ENCODE results near the gene ASCL1. TPM values are rescaled to one million over a fixed set of nuclear protein-coding genes. Genes with fewer than 3 reads are reported as not detected.

Gene ASCL1
- total and polyA plus RNA-seq, 2 of the 13 experiments (the other 11 are each of a cell fraction or from before 2014, with no cell fraction given): not detected

DNA sequence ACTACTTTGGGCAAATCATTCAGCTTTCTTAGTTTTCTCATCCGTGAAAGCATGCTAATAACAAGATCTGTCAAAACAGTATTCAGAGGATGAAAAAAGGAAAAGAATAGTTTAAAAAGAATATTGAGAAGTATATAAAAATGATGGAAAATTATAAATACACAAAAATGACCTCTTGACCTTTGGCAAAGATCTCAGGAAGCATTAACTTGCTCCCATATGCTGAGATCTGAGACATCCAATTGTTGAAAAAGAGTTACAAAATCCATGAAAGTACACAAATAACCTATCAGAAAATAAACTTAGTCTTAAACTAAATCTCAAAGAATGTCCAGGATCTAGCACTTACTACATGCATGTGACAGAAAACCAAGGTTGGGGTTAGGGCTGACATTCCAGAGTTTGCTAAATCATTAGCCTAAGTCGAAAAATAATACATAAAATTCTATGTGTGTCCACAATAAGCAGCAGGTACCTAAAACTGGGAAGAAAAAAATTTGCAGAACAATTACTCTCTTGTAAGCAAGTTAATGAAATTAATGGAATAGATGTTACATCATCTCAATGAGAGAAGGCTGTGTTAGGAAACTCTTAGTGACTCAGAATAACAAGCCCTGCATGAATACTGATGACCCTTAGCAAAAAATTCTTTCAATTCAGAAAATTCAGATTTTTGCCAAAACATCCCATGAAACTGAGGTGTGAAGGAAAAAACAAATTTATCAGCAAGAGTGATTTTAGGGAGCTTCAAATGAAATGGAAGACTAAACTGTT, 43.8 kb upstream of the ASCL1 start (continued):
- TF ChIP-seq PAF1 (CRISPR knock-in tag; IDR thresholded peaks at IDR 0.05): no peak
- peak; percentile 87 for TF ChIP-seq NR2F6 (IDR thresholded peaks at IDR 0.05)
- TF ChIP-seq NR2F6 (CRISPR knock-in tag; IDR thresholded peaks at IDR 0.05): peak; percentile 54
- no peak for TF ChIP-seq TGIF2 (CRISPR knock-in tag; IDR thresholded peaks at IDR 0.05)
- no peak for TF ChIP-seq ZNF20 (CRISPR knock-in tag; IDR thresholded peaks at IDR 0.05)
- TF ChIP-seq, protein P1, sequence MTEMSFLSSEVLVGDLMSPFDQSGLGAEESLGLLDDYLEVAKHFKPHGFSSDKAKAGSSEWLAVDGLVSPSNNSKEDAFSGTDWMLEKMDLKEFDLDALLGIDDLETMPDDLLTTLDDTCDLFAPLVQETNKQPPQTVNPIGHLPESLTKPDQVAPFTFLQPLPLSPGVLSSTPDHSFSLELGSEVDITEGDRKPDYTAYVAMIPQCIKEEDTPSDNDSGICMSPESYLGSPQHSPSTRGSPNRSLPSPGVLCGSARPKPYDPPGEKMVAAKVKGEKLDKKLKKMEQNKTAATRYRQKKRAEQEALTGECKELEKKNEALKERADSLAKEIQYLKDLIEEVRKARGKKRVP (CRISPR knock-in tag; IDR thresholded peaks at IDR 0.05): peak in 1 of 2 experiments; percentile 51; a peak in 1 of 4 replicates
- no peak for TF ChIP-seq ZNF333 (CRISPR knock-in tag; IDR thresholded peaks at IDR 0.05; ENCODE audit: borderline replicate concordance)
- no peak for TF ChIP-seq ATRX (CRISPR knock-in tag; IDR thresholded peaks at IDR 0.05; ENCODE audit: borderline replicate concordance)

DNA sequence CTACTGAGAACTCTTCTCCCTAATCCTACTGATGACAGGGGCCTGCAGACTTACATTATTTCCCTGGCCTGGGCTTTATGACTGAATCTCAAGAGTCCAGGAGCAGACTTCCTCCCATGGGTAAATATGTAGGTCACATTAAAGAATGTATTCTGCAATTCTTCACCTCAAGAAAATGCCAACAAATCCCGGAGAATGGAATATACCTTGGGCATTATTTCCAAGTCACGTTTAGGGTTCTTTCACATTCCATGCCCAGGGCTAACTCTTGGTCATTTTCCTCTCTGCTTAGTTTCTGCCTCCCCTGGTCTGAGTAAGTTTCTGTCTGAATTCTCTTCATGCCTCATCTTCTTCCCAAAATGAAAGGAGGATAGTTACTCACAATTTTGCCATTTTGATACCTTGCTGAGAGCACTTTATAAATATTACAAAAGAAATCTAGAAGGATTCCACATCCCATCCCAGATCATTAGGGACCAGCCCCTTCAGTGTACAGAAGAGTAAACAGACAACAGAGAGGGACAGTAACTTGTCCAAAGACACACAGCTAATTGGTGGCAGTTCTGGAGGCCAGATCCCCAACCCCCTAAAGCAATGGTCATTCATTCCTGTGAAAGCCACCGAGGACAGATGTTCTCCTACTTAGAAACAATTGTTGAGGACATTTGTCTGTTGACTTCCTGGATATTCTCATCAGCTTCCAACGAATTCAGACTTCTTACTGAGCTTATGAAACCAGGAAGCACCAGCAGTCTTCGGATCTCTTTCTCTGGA, 41.0 kb upstream of the ASCL1 start:
- 0% methylated on average over 4 of the region's 5 CpGs for WGBS (ENCODE audit: low lambda C conversion rate)
- H3K9ac ChIP-seq (ENCODE audit: insufficient read depth, low read depth, low read length): peak overlapping the region; percentile 91
- H2AFZ ChIP-seq (ENCODE audit: low read length): no peak overlapping the region
- peaks cover 65% of the 10 kb centered on the region for H3K79me2 ChIP-seq (ENCODE audit: insufficient read depth, low read length)
- intact Hi-C loops (cut with micrococcal nuclease; ENCODE audit: unreplicated experiment): loop anchor here (1.0 to 2.0 kb wide), 2 partner anchors 18 to 33 kb away; no protein-coding TSS in a partner anchor
- ATAC-seq (no peak), FAIRE-seq (no peak), DNase-seq (ENCODE audit: low spot score) (no peak)
- H3K27me3 ChIP-seq (ENCODE audit: control insufficient read depth in 1 of 2, insufficient read depth in 2 of 2, low read length in 2 of 2): no peaks in the 10 kb centered on the region; a peak in 1 of 5 replicates
- H3K36me3 ChIP-seq (replicated peaks in 1 of 2; ENCODE audit: control insufficient read depth in 1 of 2, insufficient read depth in 2 of 2, low read length in 2 of 2): peaks cover 2 to 4% of the 10 kb centered on the region in 2 experiments
- ChIA-PET CTCF (ENCODE audit: low intra/inter-chr PET ratio, low total read pairs) (no interaction called here), POLR2A (interaction anchor here (0.7 to 5.9 kb wide), 6 partner anchors 7 to 33 kb away, joined by 3 to 83 read pairs (median 22); no protein-coding TSS in a partner anchor)
- H3K9me3 ChIP-seq (ENCODE audit: low read length): no peaks in the 10 kb centered on the region
- H4K20me1 ChIP-seq (ENCODE audit: insufficient read depth, low read length): no peaks in the 10 kb centered on the region
- in situ Hi-C loops (cut with HindIII; ENCODE audit: extremely low pct_ligation_motif_present, low pct_unique_long_range_greater_than_20kb): loop anchor here (5.0 kb wide), 1 partner anchor 34 kb away; no protein-coding TSS in a partner anchor
- TSS peak; percentile 76 for BruUV-seq (replicated peaks)
- H3K4me3 ChIP-seq (replicated peaks in 1 of 3; ENCODE audit: insufficient read depth in 1 of 3, low read depth in 2 of 3, low read length in 3 of 3): peak overlapping the region; percentile 67 to 83 (median 74)
- peaks cover 83% of the 10 kb centered on the region for H3K4me1 ChIP-seq (ENCODE audit: insufficient read depth, low read length)
- peak overlapping the region; percentile 90 for H3K4me2 ChIP-seq (ENCODE audit: low read depth, low read length)
- peak overlapping the region; percentile 92 for H3K27ac ChIP-seq (ENCODE audit: extremely low read length, insufficient read depth, low read length)
- peak; percentile 20; the same call in 1 of the 2 replicates for TF ChIP-seq ZNF747 (CRISPR knock-in tag; IDR thresholded peaks at IDR 0.05; ENCODE audit: borderline replicate concordance)
- no peak for TF ChIP-seq STAT5B (CRISPR knock-in tag; IDR thresholded peaks at IDR 0.05)
- no peak for TF ChIP-seq ZNF724P (CRISPR knock-in tag; IDR thresholded peaks at IDR 0.05; ENCODE audit: borderline replicate concordance)
- TF ChIP-seq KAT7 (CRISPR knock-in tag; IDR thresholded peaks at IDR 0.05; ENCODE audit: borderline replicate concordance): 0 out of 2 replicates have a peak, but pooled peaks have one; percentile 12
- peak; percentile 22; the same call in 1 of the 2 replicates for TF ChIP-seq YEATS4 (CRISPR knock-in tag; IDR thresholded peaks at IDR 0.05; ENCODE audit: borderline replicate concordance)
- TF ChIP-seq CC2D1A (CRISPR knock-in tag; IDR thresholded peaks at IDR 0.05): 0 out of 2 replicates have a peak, but pooled peaks have one; percentile 51
- no peak for TF ChIP-seq YY1 (IDR thresholded peaks at IDR 0.05; ENCODE audit: insufficient read depth, insufficient replicate concordance, low read depth, low read length)
- TF ChIP-seq, protein P2, sequence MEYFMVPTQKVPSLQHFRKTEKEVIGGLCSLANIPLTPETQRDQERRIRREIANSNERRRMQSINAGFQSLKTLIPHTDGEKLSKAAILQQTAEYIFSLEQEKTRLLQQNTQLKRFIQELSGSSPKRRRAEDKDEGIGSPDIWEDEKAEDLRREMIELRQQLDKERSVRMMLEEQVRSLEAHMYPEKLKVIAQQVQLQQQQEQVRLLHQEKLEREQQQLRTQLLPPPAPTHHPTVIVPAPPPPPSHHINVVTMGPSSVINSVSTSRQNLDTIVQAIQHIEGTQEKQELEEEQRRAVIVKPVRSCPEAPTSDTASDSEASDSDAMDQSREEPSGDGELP (IDR thresholded peaks at IDR 0.05; ENCODE audit: borderline replicate concordance, low read depth): no peak
- TF ChIP-seq ZNF234 (CRISPR knock-in tag; conservative IDR thresholded peaks at IDR 0.05): no peak
- 0 out of 2 replicates have a peak, but pooled peaks have one; percentile 3 for TF ChIP-seq ZNF761 (CRISPR knock-in tag; conservative IDR thresholded peaks at IDR 0.05)
- TF ChIP-seq NR2C2 (CRISPR knock-in tag; IDR thresholded peaks at IDR 0.05; ENCODE audit: borderline replicate concordance): 0 out of 2 replicates have a peak, but pooled peaks have one; percentile 10
- TF ChIP-seq ZNF768 (CRISPR knock-in tag; IDR thresholded peaks at IDR 0.05): peak; percentile 90; the same call in 1 of the 2 replicates

All from HepG2 (cell line).